Parathyroid adenoma (tissue), 2 donors: ENCODE data around the gene FBXO8.

ENCODE experiments used
- H2AFZ ChIP-seq: fragments of 300-600 bp; sonication (generic); one replicate; pipeline ENCODE4 v1.7.0; 2017; ENCODE audit warnings: antibody characterized with exemption, mild to moderate bottlenecking
- H3K27ac ChIP-seq: fragments of 300-600 bp; sonication (generic); one replicate; pipeline ENCODE4 v1.7.0; 2017
- H3K27me3 ChIP-seq: fragments of 300-600 bp; sonication (generic); one replicate; pipeline ENCODE4 v1.7.0; 2017; ENCODE audit warnings: low read length; ENCODE audit not compliant: control insufficient read depth, insufficient read depth
- H3K36me3 ChIP-seq: fragments of 300-600 bp; sonication (generic); one replicate; pipeline ENCODE4 v1.7.0; 2017; ENCODE audit warnings: low read length; ENCODE audit not compliant: control insufficient read depth, insufficient read depth
- H3K4me1 ChIP-seq: fragments of 300-600 bp; sonication (generic); one replicate; pipeline ENCODE4 v1.7.0; 2017; ENCODE audit warnings: control low read depth
- H3K4me2 ChIP-seq: fragments of 300-600 bp; sonication (generic); one replicate; pipeline ENCODE4 v1.7.0; 2017; ENCODE audit warnings: low read length
- H3K4me3 ChIP-seq: fragments of 300-600 bp; sonication (generic); one replicate; pipeline ENCODE4 v1.7.0; 2017; ENCODE audit warnings: low read depth, low read length
- H3K79me2 ChIP-seq: fragments of 300-600 bp; sonication (generic); one replicate; pipeline ENCODE4 v1.7.0; 2017; ENCODE audit warnings: control low read depth
- H3K9ac ChIP-seq: fragments of 300-600 bp; sonication (generic); one replicate; pipeline ENCODE4 v1.7.0; 2017; ENCODE audit warnings: mild to moderate bottlenecking
- H3K9me3 ChIP-seq: fragments of 300-600 bp; sonication (generic); one replicate; pipeline ENCODE4 v1.7.0; 2017; ENCODE audit warnings: low read length; ENCODE audit not compliant: control insufficient read depth
- TF ChIP-seq, protein P1 (sequence below): fragments of 300-600 bp; sonication (generic); IDR thresholded peaks from one replicate; pipeline ENCODE4 v1.7.0; 2017; ENCODE audit warnings: antibody characterized with exemption, mild to moderate bottlenecking
- donor health status: primary hyperparathyroidism.

Gene FBXO8

DNA sequence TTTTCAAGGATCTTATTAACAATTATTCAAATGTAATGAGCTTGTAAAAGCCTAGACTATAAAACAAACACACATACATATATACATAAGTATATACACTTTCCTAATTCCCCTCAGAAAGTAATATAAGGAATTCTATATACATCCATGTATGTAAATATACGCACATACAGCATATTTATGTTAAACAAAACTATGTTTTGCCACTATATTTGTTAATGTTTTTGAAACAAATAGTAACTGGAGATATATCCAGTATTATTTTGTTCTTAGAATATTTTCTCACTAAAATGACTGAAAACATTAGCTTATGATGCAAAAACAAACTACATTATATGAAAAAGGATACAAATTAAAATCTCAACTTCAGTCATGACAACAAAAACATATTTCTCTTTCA lies 85.1 kb downstream of the FBXO8 start:
- H3K36me3 ChIP-seq: no peaks in the 10 kb centered on the region
- H3K79me2 ChIP-seq: no peaks in the 10 kb centered on the region
- H3K4me1 ChIP-seq: no peaks in the 10 kb centered on the region
- no peak overlapping the region for H3K9ac ChIP-seq
- no peak overlapping the region for H2AFZ ChIP-seq
- H3K9me3 ChIP-seq: no peaks in the 10 kb centered on the region
- TF ChIP-seq, protein P1, sequence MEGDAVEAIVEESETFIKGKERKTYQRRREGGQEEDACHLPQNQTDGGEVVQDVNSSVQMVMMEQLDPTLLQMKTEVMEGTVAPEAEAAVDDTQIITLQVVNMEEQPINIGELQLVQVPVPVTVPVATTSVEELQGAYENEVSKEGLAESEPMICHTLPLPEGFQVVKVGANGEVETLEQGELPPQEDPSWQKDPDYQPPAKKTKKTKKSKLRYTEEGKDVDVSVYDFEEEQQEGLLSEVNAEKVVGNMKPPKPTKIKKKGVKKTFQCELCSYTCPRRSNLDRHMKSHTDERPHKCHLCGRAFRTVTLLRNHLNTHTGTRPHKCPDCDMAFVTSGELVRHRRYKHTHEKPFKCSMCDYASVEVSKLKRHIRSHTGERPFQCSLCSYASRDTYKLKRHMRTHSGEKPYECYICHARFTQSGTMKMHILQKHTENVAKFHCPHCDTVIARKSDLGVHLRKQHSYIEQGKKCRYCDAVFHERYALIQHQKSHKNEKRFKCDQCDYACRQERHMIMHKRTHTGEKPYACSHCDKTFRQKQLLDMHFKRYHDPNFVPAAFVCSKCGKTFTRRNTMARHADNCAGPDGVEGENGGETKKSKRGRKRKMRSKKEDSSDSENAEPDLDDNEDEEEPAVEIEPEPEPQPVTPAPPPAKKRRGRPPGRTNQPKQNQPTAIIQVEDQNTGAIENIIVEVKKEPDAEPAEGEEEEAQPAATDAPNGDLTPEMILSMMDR: no peak
- H3K27ac ChIP-seq: no peak overlapping the region
- H3K4me3 ChIP-seq: no peak overlapping the region
- peaks cover 7% of the 10 kb centered on the region for H3K27me3 ChIP-seq
- no peak overlapping the region for H3K4me2 ChIP-seq

DNA sequence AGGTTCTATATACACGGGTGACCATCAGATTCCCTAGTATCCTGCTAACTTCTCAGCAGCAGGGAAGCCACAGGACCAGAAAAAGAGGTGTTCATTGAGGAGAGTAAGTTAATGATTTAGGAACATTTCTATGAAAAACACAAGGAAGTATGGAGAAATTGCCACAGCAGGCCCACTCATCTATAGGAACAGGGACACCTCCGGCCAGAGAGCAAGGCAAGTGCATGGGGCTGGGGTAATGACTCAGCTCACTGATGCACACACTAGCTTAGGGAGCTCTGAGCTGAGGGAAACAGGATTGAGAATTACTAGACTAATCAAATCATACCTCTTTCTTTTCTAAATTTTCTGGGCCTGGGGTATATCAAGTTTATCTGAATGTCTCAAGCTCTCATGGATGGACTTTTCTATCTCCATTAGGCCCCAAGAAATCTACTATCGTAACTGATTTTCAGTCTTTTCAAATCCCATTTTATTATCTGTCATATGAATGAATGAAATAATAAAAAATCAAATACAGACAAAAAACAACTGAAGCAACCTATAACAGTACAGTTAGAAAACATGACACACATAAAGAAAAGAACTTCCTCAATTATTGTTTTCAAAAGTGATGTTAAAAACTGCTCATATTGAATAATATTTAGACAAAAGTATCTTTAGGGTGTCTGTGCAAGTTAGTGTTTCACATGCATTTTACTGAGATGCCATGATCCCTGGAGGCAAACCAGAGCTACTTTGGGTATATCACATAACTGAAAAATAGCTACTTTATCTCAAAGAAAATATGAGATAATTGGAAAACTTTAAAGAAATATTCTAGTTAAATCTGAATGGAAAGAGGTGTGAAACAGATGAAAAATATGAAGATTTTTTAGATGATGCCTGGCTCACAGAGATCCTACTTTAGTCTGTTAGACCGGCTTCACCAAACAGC lies 89.8 kb downstream of the FBXO8 start:
- Histone ChIP-seq H3K4me1 (no peaks in the 10 kb centered on the region), H2AFZ (no peak overlapping the region), H3K9me3 (no peaks in the 10 kb centered on the region), H3K27me3 (peaks cover 5% of the 10 kb centered on the region), H3K9ac (no peak overlapping the region), H3K4me3 (no peak overlapping the region), H3K79me2 (no peaks in the 10 kb centered on the region), H3K36me3 (no peaks in the 10 kb centered on the region), H3K4me2 (no peak overlapping the region), H3K27ac (no peak overlapping the region)
- TF ChIP-seq, protein P1: no peak

DNA sequence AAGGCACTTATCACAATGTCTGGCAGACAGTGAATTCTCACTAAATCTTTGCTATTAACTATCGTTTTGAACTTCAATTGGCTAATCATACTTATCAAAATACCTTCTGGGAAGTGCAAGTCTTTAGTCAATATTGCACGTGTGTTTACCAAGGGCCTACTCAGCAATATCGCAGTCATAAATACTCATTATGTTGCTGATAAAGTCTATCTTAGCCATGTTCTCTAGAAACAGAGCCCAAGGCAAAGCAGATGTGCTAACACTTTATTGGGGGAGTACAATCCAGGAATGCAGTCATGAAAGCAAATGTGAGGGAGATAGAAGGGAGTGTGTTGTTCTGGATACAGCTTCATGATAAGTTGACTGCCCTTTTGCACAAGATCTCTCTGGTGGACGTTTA lies 90.5 kb downstream of the FBXO8 start:
- Histone ChIP-seq H3K9me3 (no peaks in the 10 kb centered on the region), H2AFZ (no peak overlapping the region), H3K4me2 (no peak overlapping the region), H3K36me3 (no peaks in the 10 kb centered on the region), H3K79me2 (no peaks in the 10 kb centered on the region), H3K27me3 (no peaks in the 10 kb centered on the region), H3K4me3 (no peak overlapping the region), H3K9ac (no peak overlapping the region), H3K27ac (no peak overlapping the region), H3K4me1 (no peaks in the 10 kb centered on the region)
- TF ChIP-seq, protein P1: no peak

DNA sequence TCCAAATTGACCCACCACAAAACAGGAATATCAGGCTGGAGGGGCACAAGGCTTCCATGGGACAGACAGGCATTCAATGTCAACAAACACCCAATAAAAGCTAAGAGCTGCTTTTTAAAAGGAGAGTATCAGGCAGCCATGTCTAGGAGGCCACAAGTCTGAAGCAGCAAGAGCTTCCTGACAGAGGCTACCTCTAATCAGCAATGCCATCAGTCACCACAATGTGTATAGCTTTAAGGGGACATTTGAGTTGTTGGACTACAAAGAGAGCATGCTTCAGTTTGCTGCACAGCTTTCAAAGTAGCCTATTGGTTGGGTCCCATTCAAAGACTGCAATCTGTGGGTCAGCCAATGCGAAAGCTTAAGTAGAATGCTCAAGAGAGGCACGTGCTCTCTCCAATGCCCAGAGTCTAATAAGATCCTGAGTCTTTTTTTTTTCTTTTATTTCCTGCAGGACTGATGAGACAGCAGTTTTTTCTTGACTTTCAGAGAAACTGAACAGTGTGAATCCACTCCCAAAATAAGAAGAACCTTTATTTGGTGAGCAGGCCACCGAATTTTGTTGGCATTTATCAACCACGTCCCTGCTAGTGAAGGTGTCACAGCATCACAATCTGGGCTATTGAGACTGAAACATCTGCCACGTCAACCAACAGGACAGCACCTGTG lies 92.5 kb downstream of the FBXO8 start:
- Histone ChIP-seq H3K9ac (no peak overlapping the region), H3K4me1 (no peaks in the 10 kb centered on the region), H3K27ac (no peak overlapping the region), H3K79me2 (no peaks in the 10 kb centered on the region), H3K36me3 (no peaks in the 10 kb centered on the region), H3K4me2 (no peak overlapping the region), H3K9me3 (no peaks in the 10 kb centered on the region), H3K4me3 (no peak overlapping the region), H3K27me3 (no peaks in the 10 kb centered on the region), H2AFZ (no peak overlapping the region)
- TF ChIP-seq, protein P1: no peak
